ENCODE data around the gene SYN1.

GRCh38 chrX:47561659-47562151 is 58.0 kb downstream of the SYN1 start:
- TF ChIP-seq CTCF (IDR thresholded peaks at IDR 0.05; ENCODE audit: low read depth, low read length), result no peak
- no peak for TF ChIP-seq POLR2A (IDR thresholded peaks at IDR 0.05; ENCODE audit: extremely low read depth, insufficient read length)
- TF ChIP-seq MAX (IDR thresholded peaks at IDR 0.05; ENCODE audit: low read depth, low read length), result no peak
- TF ChIP-seq MYC (IDR thresholded peaks at IDR 0.05; ENCODE audit: low read depth, low read length), result no peak

Measured in NB4 (cell line).